ENCODE results near the gene NOL6. TPM values are rescaled to one million over a fixed set of nuclear protein-coding genes. Genes with fewer than 3 reads are reported as not detected.

Gene NOL6
- total and polyA plus RNA-seq, 2 of the 13 experiments (the other 11 are each of a cell fraction or from before 2014, with no cell fraction given) = 17.0 to 30.2 TPM

- Histone ChIP-seq H2AFZ (ENCODE audit: low read length) (no peak overlapping the region), H3K9me3 (ENCODE audit: low read length) (no peaks in the 10 kb centered on the region), H3K4me3 (replicated peaks in 1 of 3; ENCODE audit: insufficient read depth in 1 of 3, low read depth in 2 of 3, low read length in 3 of 3) (no peak overlapping the region), H3K79me2 (ENCODE audit: insufficient read depth, low read length) (no peaks in the 10 kb centered on the region), H3K36me3 (replicated peaks in 1 of 2; ENCODE audit: control insufficient read depth in 1 of 2, insufficient read depth in 2 of 2, low read length in 2 of 2) (no peaks in the 10 kb centered on the region), H3K9ac (ENCODE audit: insufficient read depth, low read depth, low read length) (no peak overlapping the region), H3K4me2 (ENCODE audit: low read depth, low read length) (no peak overlapping the region), H3K27me3 (ENCODE audit: control insufficient read depth in 1 of 2, insufficient read depth in 2 of 2, low read length in 2 of 2) (peaks cover 5 to 36% of the 10 kb centered on the region in 2 experiments; a peak in 4 of 5 replicates), H3K27ac (ENCODE audit: extremely low read length, insufficient read depth, low read length) (no peak overlapping the region), H3K4me1 (ENCODE audit: insufficient read depth, low read length) (peaks cover 38% of the 10 kb centered on the region), H4K20me1 (ENCODE audit: insufficient read depth, low read length) (no peaks in the 10 kb centered on the region)
- FAIRE-seq = no peak
- TF ChIP-seq GTF2F1 (IDR thresholded peaks at IDR 0.05; ENCODE audit: low read length) (no peak), SATB2 (CRISPR knock-in tag; IDR thresholded peaks at IDR 0.05) (no peak), ZBTB21 (CRISPR knock-in tag; IDR thresholded peaks at IDR 0.05) (no peak), ZNF441 (CRISPR knock-in tag; IDR thresholded peaks at IDR 0.05; ENCODE audit: borderline replicate concordance) (no peak), ZNF549 (CRISPR knock-in tag; IDR thresholded peaks at IDR 0.05) (no peak), NFE2L2 (IDR thresholded peaks at IDR 0.05; ENCODE audit: low read length) (peak; percentile 41; the same call in 1 of the 2 replicates), U2AF1 (optimal IDR thresholded peaks at IDR 0.05; ENCODE audit: low read depth, low read length) (no peak), NFE2 (CRISPR knock-in tag; IDR thresholded peaks at IDR 0.05) (0 out of 2 replicates have a peak, but pooled peaks have one; percentile 25)
- TF ChIP-seq, protein P1, sequence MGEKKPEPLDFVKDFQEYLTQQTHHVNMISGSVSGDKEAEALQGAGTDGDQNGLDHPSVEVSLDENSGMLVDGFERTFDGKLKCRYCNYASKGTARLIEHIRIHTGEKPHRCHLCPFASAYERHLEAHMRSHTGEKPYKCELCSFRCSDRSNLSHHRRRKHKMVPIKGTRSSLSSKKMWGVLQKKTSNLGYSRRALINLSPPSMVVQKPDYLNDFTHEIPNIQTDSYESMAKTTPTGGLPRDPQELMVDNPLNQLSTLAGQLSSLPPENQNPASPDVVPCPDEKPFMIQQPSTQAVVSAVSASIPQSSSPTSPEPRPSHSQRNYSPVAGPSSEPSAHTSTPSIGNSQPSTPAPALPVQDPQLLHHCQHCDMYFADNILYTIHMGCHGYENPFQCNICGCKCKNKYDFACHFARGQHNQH (CRISPR knock-in tag; IDR thresholded peaks at IDR 0.05) = no peak
- TF ChIP-seq, protein P2, sequence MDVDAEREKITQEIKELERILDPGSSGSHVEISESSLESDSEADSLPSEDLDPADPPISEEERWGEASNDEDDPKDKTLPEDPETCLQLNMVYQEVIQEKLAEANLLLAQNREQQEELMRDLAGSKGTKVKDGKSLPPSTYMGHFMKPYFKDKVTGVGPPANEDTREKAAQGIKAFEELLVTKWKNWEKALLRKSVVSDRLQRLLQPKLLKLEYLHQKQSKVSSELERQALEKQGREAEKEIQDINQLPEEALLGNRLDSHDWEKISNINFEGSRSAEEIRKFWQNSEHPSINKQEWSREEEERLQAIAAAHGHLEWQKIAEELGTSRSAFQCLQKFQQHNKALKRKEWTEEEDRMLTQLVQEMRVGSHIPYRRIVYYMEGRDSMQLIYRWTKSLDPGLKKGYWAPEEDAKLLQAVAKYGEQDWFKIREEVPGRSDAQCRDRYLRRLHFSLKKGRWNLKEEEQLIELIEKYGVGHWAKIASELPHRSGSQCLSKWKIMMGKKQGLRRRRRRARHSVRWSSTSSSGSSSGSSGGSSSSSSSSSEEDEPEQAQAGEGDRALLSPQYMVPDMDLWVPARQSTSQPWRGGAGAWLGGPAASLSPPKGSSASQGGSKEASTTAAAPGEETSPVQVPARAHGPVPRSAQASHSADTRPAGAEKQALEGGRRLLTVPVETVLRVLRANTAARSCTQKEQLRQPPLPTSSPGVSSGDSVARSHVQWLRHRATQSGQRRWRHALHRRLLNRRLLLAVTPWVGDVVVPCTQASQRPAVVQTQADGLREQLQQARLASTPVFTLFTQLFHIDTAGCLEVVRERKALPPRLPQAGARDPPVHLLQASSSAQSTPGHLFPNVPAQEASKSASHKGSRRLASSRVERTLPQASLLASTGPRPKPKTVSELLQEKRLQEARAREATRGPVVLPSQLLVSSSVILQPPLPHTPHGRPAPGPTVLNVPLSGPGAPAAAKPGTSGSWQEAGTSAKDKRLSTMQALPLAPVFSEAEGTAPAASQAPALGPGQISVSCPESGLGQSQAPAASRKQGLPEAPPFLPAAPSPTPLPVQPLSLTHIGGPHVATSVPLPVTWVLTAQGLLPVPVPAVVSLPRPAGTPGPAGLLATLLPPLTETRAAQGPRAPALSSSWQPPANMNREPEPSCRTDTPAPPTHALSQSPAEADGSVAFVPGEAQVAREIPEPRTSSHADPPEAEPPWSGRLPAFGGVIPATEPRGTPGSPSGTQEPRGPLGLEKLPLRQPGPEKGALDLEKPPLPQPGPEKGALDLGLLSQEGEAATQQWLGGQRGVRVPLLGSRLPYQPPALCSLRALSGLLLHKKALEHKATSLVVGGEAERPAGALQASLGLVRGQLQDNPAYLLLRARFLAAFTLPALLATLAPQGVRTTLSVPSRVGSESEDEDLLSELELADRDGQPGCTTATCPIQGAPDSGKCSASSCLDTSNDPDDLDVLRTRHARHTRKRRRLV (CRISPR knock-in tag; IDR thresholded peaks at IDR 0.05) = no peak
- POLR2A ChIA-PET = interaction anchor here (1.3 kb wide), 1 partner anchor 17 kb away, joined by 3 read pairs; no protein-coding TSS in a partner anchor
- intact Hi-C loops (cut with micrococcal nuclease; ENCODE audit: unreplicated experiment) (no loop called here), in situ Hi-C loops (cut with HindIII; ENCODE audit: extremely low pct_ligation_motif_present, low pct_unique_long_range_greater_than_20kb) (no loop called here)
- no peak for DNase-seq (ENCODE audit: low spot score)
- no TSS peak for BruUV-seq (replicated peaks)
- CTCF ChIA-PET (ENCODE audit: low intra/inter-chr PET ratio, low total read pairs) = no interaction called here
- WGBS (ENCODE audit: low lambda C conversion rate) = 14% methylated on average over 1 of the region's 1 CpG
- 0 out of 3 replicates have a peak, but pooled peaks have one; percentile 11 for ATAC-seq
These were observed 42.8 kb downstream of the NOL6 start for GRCh38 chr9:33430942-33431341.

Data from HepG2 (cell line).